AML-193 (cell line): ENCODE results near the gene VPS8.

ENCODE experiments used
- DNase-seq, 2 experiments: peaks; one replicate each; lab custom pipeline; 2025; lab: John Stamatoyannopoulos, UW

The VPS8 gene

GRCh38 chr3:184811999-184812661 is at the start of gene VPS8:
Gene VPS8, plus strand, starts transcription at chr3:184812166. Its CDS starts 12,467 bp downstream, at chr3:184824633.
- DNase-seq: peak; percentile 98 to 99

- DNase-seq: no peak
Measured at GRCh38 chr3:184764191-184764590, 47.8 kb upstream of the VPS8 start.

GRCh38 chr3:184765047-184765729 is 46.8 kb upstream of the VPS8 start:
- no peak for DNase-seq

GRCh38 chr3:184765730-184766074 is 46.3 kb upstream of the VPS8 start:
- peak in 1 of 2 experiments; percentile 21 for DNase-seq

- DNase-seq: no peak
Measured at GRCh38 chr3:184766555-184767261, 45.3 kb upstream of the VPS8 start.

- DNase-seq: no peak
Measured at GRCh38 chr3:184767377-184767776, 44.6 kb upstream of the VPS8 start.

- no peak for DNase-seq
Measured at GRCh38 chr3:184769382-184770170, 42.4 kb upstream of the VPS8 start.

- DNase-seq: no peak
Measured at GRCh38 chr3:184770541-184770940, 41.4 kb upstream of the VPS8 start.

- no peak for DNase-seq
Measured at GRCh38 chr3:184771301-184772127, 40.5 kb upstream of the VPS8 start.

- no peak for DNase-seq
Measured at GRCh38 chr3:184772667-184773272, 39.2 kb upstream of the VPS8 start.

GRCh38 chr3:184773283-184774186 is 38.4 kb upstream of the VPS8 start:
- no peak for DNase-seq

GRCh38 chr3:184776916-184777315 is 35.0 kb upstream of the VPS8 start:
- DNase-seq: no peak

- peak; percentile 88 for DNase-seq
Measured at GRCh38 chr3:184777566-184778356, 34.2 kb upstream of the VPS8 start.

- DNase-seq: no peak
Measured at GRCh38 chr3:184778426-184779332, 33.3 kb upstream of the VPS8 start.

GRCh38 chr3:184780981-184781515 is 30.9 kb upstream of the VPS8 start:
- no peak for DNase-seq

- no peak for DNase-seq
Measured at GRCh38 chr3:184781801-184782200, 30.2 kb upstream of the VPS8 start.

- no peak for DNase-seq
Measured at GRCh38 chr3:184783319-184783718, 28.6 kb upstream of the VPS8 start.
